Stimulated activated CD8-positive, alpha-beta memory T cell treated with anti-CD3 and anti-CD28 coated beads, Interleukin-4, amount 100 ng/mL, for 4 hours (primary cell): ENCODE data around the gene ATRX.
"Not testable (repeated sequence)": the region's sequence is repeated elsewhere in the genome, so short reads cannot be mapped to it uniquely, and the experiment has no call there.

Experiments used
- DNase-seq, 2 donors: peaks; one replicate each; pipeline ENCODE4 v3.0.0-alpha.2; 2020; ENCODE audit warnings: low read depth in 2 of 2, low spot score in 1 of 2

The ATRX gene

GRCh38 chrX:77740376-77740905, 45.6 kb downstream of the ATRX start:
- DNase-seq, result no peak

GRCh38 chrX:77733342-77733741, 52.7 kb downstream of the ATRX start:
- no peak for DNase-seq

GRCh38 chrX:77731821-77732419, 54.1 kb downstream of the ATRX start:
- no peak for DNase-seq

- not testable (repeated sequence) for DNase-seq
Observed at GRCh38 chrX:77726095-77726494, 59.9 kb downstream of the ATRX start.

- DNase-seq, result no peak
Observed at GRCh38 chrX:77723681-77724080, 62.3 kb downstream of the ATRX start.

GRCh38 chrX:77719388-77719787, 66.6 kb downstream of the ATRX start:
- no peak for DNase-seq

- no peak for DNase-seq
Observed at GRCh38 chrX:77704881-77705280, 81.1 kb downstream of the ATRX start.

- no peak for DNase-seq
Observed at GRCh38 chrX:77698242-77698641, 87.8 kb downstream of the ATRX start.

- no peak for DNase-seq
Observed at GRCh38 chrX:77694491-77694890, 91.5 kb downstream of the ATRX start.

- DNase-seq, result no peak
Observed at GRCh38 chrX:77693594-77693993, 92.4 kb downstream of the ATRX start.

- no peak for DNase-seq
Observed at GRCh38 chrX:77691916-77692315, 94.1 kb downstream of the ATRX start.

- no peak for DNase-seq
Observed at GRCh38 chrX:77689376-77689775, 96.6 kb downstream of the ATRX start.

- not testable (repeated sequence) for DNase-seq
Observed at GRCh38 chrX:77685683-77686082, 100.3 kb downstream of the ATRX start.

- no peak for DNase-seq
Observed at GRCh38 chrX:77679144-77679543, 106.9 kb downstream of the ATRX start.

- no peak for DNase-seq
Observed at GRCh38 chrX:77675986-77676385, 110.0 kb downstream of the ATRX start.

GRCh38 chrX:77668391-77669237, 117.4 kb downstream of the ATRX start:
- DNase-seq, result no peak

GRCh38 chrX:77658886-77659285, 127.1 kb downstream of the ATRX start:
- DNase-seq, result no peak

- DNase-seq, result no peak
Observed at GRCh38 chrX:77652095-77652494, 133.9 kb downstream of the ATRX start.

- no peak for DNase-seq
Observed at GRCh38 chrX:77640702-77641101, 145.3 kb downstream of the ATRX start.

- DNase-seq, result no peak
Observed at GRCh38 chrX:77639820-77640219, 146.2 kb downstream of the ATRX start.

GRCh38 chrX:77638397-77638796, 147.6 kb downstream of the ATRX start:
- DNase-seq, result no peak

- no peak for DNase-seq
Observed at GRCh38 chrX:77635373-77635772, 150.6 kb downstream of the ATRX start.
